GM12875 (cell line): ENCODE measurements around the gene DOCK4.

Source experiments
- H3K4me3 ChIP-seq: one replicate; pipeline ENCODE4 v1.5.1; 2011; ENCODE audit warnings: low read depth, low read length, control low read depth
- CTCF ChIP-seq: IDR thresholded peaks from 2 replicates; pipeline ENCODE4 v1.5.1; 2011; ENCODE audit warnings: low read depth, mild to moderate bottlenecking, control low read depth, inconsistent platforms, low read length, moderate library complexity, borderline replicate concordance; ENCODE audit not compliant: insufficient read depth

DOCK4 gene

DNA sequence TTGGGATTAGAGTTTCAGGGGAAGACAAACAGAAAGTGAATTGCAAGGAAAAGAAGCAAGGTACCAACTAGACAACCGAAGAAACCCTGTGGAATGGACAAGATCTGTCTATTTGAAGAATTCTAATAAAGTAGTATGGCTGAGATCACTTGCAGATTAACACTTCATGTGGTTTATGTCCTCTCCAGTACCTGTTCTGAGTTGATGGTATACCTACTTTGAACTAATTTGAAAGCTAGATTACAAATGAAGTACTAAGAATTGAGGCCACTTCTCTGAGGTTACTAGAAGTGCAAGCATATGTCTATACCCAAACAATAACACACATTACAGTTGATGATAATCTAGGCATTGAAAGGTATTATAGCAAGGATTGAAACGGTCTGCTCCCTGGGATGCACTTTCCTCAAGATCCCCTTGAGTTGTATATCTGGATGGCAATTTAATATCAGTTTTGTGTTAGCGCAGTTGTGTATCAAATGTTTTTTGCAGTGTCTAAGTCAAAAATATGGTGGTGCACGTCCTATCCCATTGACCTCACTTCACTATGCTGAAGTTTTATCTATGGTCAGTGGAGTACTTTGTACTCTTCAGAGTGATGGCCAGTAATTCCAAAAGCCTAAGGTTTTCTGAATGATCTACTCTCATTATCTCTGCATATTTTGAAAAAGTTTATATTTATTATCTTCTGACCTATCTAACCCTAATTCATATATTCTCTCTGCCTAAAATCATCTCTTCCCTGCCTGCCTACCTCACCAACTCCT is 26.2 kb upstream of the DOCK4 start:
- no peak overlapping the region for H3K4me3 ChIP-seq
- TF ChIP-seq CTCF, result no peak

DNA sequence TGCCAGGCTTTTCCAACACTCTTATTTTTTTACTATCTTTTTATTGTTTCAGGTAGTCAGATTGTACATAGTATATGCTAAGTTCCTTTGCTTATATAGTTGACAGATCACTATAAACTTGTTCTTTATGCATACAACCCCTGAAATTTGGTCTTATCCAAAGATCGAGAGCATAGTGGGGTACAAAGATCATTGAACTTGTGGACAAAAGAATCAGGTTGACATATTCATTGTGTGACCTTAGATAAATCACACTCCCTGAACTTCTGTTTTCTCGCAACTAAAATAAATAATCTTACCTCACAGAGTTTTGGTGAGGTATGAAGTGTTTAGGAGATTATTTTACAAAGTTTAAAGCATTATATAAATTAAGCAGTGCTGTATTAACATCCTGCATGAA is 22.4 kb upstream of the DOCK4 start:
- H3K4me3 ChIP-seq, result no peak overlapping the region
- no peak for TF ChIP-seq CTCF

- H3K4me3 ChIP-seq, result no peak overlapping the region
- TF ChIP-seq CTCF, result no peak
Measured at GRCh38 chr7:112226701-112227276, 20.6 kb upstream of the DOCK4 start.

DNA sequence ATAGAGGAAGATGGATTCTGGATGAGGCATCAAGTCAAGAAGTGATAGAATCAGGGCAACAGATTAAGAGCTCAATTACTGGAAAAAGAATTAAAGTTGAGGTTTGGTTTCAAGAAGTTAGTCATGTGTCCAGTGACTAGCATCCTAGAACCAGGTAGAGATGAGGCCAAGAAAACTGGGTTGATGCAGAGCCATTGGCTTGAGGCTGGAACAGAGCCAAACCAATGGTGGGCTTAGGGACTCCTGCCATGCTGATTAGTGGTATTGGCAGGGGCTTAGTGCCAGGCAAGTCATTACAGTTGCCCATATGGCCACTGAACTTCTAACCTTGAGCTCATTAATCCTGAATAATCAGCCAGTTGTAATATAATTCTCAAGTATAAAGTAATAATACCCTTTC is 18.8 kb upstream of the DOCK4 start:
- no peak overlapping the region for H3K4me3 ChIP-seq
- TF ChIP-seq CTCF, result no peak

DNA sequence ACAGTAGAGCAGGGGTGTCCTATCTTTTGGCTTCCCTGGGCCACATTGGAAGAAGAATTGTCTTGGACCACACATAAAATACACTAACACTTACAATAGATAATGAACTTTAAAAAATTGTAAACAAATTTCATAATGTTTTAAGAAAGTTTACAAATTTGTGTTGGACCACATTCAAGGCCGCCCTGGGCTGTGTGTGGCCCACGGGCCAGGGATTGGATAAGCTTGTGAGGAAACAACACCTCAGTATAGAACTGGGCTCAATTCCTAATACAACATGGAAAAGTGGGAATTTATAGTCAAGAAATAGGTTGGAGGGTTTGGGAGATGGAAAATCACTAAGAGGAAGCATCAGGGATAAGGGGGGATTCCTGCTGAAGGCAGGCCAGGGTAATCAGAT is 18.0 kb upstream of the DOCK4 start:
- H3K4me3 ChIP-seq, result no peak overlapping the region
- no peak for TF ChIP-seq CTCF

- TF ChIP-seq CTCF, result no peak
- H3K4me3 ChIP-seq, result no peak overlapping the region
Measured at GRCh38 chr7:112223310-112223709, 17.1 kb upstream of the DOCK4 start.

DNA sequence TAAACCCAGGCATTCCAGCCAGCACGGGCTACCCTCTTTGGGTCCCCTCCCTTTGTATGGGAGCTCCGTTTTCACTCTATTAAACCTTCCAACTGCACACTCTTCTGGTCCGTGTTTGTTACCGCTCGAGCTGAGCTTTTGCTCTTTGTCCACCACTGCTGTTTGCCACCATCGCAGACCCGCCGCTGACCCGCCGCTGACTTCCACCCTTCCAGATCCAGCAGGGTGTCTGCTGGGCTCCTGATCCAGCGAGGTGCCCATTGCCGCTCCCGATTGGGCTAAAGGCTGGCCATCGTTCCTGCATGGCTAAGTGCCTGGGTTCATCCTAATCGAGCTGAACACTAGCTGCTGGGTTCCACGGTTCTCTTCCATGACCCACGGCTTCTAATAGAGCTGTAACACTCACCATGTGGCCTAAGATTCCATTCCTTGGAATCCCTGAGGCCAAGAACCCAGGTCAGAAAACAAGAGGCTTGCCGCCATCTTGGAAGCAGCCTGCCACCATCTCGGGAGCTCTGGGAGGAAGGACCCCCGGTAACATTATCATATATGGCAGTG is 14.8 kb upstream of the DOCK4 start:
- no peak overlapping the region for H3K4me3 ChIP-seq

More for the DNA sequence above, 14.8 kb upstream of the DOCK4 start:
- TF ChIP-seq CTCF, result no peak
